Epithelial cell of proximal tubule (primary cell): Measurements from ENCODE around the gene RNF7. TPM values are rescaled to one million over a fixed set of nuclear protein-coding genes. Genes with fewer than 3 reads are reported as not detected.

Experiments
- DNase-seq: peaks from one replicate; pipeline ENCODE4 v3.0.0-alpha.2; 2011; ENCODE audit warnings: low read depth
- H3K4me3 ChIP-seq: 2 replicates; pipeline ENCODE4 v1.5.1; 2011; ENCODE audit warnings: low read depth, mild to moderate bottlenecking, low read length
- total RNA-seq: library from RNA; depleted of rRNA; stranded (reverse); fragments of >200 nt; gene quantifications from 2 replicates; pipeline ENCODE4 v1.2.3, GENCODE V29; 2015
- TF ChIP-seq, protein P1 (sequence below): conservative IDR thresholded peaks from 2 replicates; pipeline ENCODE4 v1.5.1; 2012; ENCODE audit warnings: low read depth, mild to moderate bottlenecking, low read length

The RNF7 gene
- total RNA-seq, 1 donor from 2014 or later: 115 TPM

DNA sequence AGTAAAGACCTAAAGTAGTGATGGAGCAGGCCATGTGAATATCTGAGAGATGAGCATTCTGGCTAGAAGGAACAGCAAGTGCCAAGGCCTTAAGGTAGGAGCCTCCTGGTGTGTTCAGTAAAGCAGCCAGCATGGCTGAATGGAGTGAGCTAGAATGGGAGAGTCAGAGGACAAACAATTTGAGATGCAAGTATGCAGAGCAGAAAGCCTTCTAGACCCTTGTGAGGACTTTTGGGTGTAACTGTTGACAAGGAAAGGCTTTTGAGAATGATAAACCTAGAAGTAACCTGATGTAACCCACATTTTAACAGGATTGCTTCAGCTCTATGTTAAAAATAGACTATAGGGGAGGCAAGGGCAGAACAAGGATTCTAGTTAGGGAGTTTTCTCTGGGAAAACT is 14.8 kb upstream of the RNF7 start:
- no peak overlapping the region for H3K4me3 ChIP-seq
- TF ChIP-seq, protein P1, sequence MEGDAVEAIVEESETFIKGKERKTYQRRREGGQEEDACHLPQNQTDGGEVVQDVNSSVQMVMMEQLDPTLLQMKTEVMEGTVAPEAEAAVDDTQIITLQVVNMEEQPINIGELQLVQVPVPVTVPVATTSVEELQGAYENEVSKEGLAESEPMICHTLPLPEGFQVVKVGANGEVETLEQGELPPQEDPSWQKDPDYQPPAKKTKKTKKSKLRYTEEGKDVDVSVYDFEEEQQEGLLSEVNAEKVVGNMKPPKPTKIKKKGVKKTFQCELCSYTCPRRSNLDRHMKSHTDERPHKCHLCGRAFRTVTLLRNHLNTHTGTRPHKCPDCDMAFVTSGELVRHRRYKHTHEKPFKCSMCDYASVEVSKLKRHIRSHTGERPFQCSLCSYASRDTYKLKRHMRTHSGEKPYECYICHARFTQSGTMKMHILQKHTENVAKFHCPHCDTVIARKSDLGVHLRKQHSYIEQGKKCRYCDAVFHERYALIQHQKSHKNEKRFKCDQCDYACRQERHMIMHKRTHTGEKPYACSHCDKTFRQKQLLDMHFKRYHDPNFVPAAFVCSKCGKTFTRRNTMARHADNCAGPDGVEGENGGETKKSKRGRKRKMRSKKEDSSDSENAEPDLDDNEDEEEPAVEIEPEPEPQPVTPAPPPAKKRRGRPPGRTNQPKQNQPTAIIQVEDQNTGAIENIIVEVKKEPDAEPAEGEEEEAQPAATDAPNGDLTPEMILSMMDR: no peak
- no peak for DNase-seq

DNA sequence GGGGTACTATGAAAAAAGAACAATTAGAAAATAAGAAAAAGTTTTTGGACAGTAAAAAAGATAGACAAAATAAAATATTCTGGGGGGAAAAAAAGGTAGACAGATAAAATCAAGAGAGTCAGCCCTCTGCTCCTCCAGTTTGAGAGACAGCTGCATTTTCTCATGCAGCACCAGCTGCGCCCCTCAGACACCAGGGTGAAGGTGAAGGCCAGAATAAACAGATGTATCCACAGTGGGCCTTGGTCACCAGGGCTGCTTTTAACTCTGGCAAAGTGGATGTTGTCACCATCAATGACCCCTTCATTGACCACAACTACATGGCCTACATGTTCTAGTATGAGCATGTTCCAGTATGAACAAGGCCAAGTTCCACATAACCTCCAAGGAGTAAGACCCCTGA is 13.9 kb upstream of the RNF7 start:
- no peak for DNase-seq
- no peak overlapping the region for H3K4me3 ChIP-seq
- TF ChIP-seq, protein P1: no peak

DNA sequence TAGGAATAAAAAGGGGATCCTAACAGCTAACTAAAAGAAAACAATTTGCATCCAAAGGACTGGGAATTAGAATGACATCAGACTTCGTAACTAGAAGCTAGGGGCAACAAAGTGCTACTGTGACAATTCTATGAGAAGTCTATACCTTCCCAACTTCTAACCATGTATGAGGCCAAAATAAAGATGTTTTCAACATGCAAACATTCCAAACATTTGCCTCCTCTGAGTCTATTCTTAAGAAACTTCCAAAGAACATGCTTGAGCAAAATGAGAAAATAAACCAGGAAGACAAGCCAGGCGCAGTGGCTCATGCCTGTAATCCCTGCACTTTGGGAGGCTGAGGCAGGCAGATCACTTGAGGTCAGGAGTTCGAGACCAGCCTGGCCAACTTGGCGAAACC is 13.1 kb upstream of the RNF7 start:
- TF ChIP-seq, protein P1: no peak
- DNase-seq: no peak

DNA sequence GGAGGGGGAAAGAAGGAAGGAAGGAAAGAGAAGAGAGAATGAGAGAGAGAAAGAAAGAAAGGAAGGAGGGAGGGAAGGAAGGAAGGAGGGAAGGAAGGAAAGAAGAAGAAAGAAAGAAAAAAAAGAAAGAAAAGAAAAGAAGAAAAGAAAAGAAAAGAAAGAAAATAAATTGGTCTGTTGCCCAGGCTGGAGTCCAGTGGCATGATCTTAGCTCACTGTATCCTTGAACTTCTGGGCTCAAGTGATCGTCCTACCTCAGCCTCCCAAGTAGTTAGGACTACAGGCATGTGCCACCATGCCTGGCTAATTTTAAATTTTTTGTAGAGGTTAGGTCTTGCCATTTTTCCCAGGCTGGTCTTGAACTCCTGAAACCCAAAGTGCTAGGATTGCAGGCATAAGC is 11.6 kb upstream of the RNF7 start:
- DNase-seq: no peak
- H3K4me3 ChIP-seq: no peak overlapping the region
- TF ChIP-seq, protein P1: no peak

More for the DNA sequence above, 13.1 kb upstream of the RNF7 start:
- no peak overlapping the region for H3K4me3 ChIP-seq

DNA sequence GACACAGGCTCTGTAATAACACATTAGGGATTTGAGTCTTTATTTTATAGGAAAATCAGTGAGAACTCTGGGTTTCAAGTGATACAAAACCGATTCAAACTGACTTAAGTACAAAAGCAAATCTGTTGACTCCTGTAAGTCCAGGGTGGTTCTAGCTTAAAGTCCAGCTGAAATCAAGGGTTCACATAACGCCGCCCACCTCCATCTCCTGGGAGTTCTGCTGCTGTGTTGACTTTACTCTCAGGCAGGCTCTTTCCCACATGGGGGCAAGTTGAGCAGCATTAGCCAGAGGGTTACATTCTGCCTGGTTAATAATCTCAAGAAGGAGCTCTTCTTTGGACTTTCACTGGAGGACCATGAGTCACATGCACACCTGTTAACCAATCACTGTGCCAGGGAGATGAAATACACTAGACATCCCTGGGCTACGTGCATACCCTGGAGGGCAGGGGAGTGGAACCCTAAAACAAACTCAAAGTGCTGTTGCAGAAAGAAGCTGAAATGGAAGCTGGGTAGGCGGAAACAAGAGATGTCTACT is 9.7 kb upstream of the RNF7 start:
- no peak for DNase-seq

DNA sequence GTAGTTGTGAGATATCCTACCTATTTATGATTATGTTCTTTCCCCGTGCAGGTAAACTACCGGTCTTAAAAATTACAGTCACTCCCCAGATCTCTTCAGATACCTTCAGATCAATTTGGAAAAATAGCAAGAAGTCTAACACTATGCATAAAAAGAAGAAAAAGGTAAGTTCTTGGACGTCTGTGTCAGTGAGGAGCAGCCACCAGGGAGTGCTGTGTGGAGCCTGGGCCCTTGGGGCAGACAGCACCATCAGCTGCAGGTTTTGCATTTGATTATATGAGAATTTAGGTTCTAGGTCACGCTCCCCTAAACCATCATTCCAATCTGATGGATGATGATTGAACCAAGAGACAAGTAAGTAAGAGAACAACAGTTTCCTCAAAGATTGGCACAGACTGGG is 8.9 kb upstream of the RNF7 start:
- no peak for DNase-seq
- TF ChIP-seq, protein P1: peak; percentile 11
- H3K4me3 ChIP-seq: no peak overlapping the region

More for the DNA sequence above, 9.7 kb upstream of the RNF7 start:
- H3K4me3 ChIP-seq: no peak overlapping the region
- TF ChIP-seq, protein P1: no peak

DNA sequence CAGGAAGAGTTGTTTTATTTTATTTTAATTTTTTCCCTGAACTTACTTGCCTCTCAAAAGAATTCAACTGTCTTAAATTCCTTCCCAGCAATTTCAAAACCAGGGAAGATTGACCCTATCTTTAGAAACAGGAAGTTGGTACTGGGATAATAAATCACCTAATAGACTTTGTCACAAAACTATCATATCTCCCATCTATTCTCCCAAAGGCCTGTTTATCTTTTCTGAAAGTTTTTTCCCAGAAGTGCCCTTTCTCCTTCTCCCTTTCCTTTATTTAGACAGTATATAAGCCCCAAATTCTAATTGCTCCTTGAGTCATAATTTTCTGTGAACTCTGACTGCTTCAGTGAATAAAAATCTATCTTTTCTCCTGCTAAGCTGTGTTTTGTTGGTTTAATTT is 2.9 kb upstream of the RNF7 start:
- DNase-seq: no peak
- TF ChIP-seq, protein P1: no peak
- H3K4me3 ChIP-seq: no peak overlapping the region
